OCI-LY7 (cell line): ENCODE measurements around the gene AFDN. TPM values are rescaled to one million over a fixed set of nuclear protein-coding genes. Genes with fewer than 3 reads are reported as not detected.

Source experiments
- BruUV-seq: library from RNA; stranded (reverse); fragments of 400-500 nt; replicated peaks from 2 replicates; lab custom pipeline; 2021; lab: Mats Ljungman, UMichigan
- CTCF ChIA-PET: fragments of 300-600 bp; sonication (Branson Sonifier 250); formaldehyde crosslinking; loops from one replicate; lab custom pipeline; 2022; ENCODE audit warnings: antibody characterized with exemption; ENCODE audit not compliant: unreplicated experiment; lab: Charles Lee
- POLR2A ChIA-PET: fragments of 300-600 bp; sonication (Branson Sonifier 250); formaldehyde crosslinking; loops from one replicate; lab custom pipeline; 2022; ENCODE audit warnings: antibody characterized with exemption; lab: Charles Lee
- DNase-seq: peaks from one replicate; pipeline ENCODE4 v3.0.0-alpha.2; 2015; ENCODE audit warnings: low spot score
- H2AFZ ChIP-seq: fragments of 200-600 bp; sonication (generic), shearing (Covaris generic); 2 replicates; pipeline ENCODE4 v1.6.1; 2014; ENCODE audit warnings: mild to moderate bottlenecking, antibody characterized with exemption, low read length, moderate library complexity
- H3K27ac ChIP-seq: fragments of 200-600 bp; sonication (generic); 2 replicates; pipeline ENCODE4 v1.5.1; 2014; ENCODE audit warnings: mixed run types, low read depth, mild to moderate bottlenecking, moderate library complexity, low read length, inconsistent platforms; ENCODE audit not compliant: poor library complexity, severe bottlenecking
- H3K36me3 ChIP-seq: fragments of 200-600 bp; sonication (generic); 2 replicates; pipeline ENCODE4 v1.6.1; 2014; ENCODE audit warnings: mild to moderate bottlenecking, antibody characterized with exemption, low read length, moderate library complexity, mixed read lengths; ENCODE audit not compliant: insufficient read depth
- H3K4me1 ChIP-seq: fragments of 200-600 bp; sonication (generic); 2 replicates; pipeline ENCODE4 v1.5.1; 2014; ENCODE audit warnings: mild to moderate bottlenecking, low read length; ENCODE audit not compliant: insufficient read depth, poor library complexity, severe bottlenecking
- H3K4me2 ChIP-seq: fragments of 200-600 bp; sonication (generic); 2 replicates; pipeline ENCODE4 v1.6.1; 2014; ENCODE audit warnings: mild to moderate bottlenecking, low read length
- H3K4me3 ChIP-seq: fragments of 200-600 bp; sonication (generic); 2 replicates; pipeline ENCODE4 v1.5.1; 2014; ENCODE audit warnings: mild to moderate bottlenecking, low read depth, low read length; ENCODE audit not compliant: poor library complexity, severe bottlenecking
- H3K79me2 ChIP-seq: fragments of 200-600 bp; sonication (generic); 2 replicates; pipeline ENCODE4 v1.6.1; 2016; ENCODE audit warnings: low read depth, mild to moderate bottlenecking, low read length, moderate library complexity, mixed read lengths; ENCODE audit not compliant: insufficient read depth
- H3K9me2 ChIP-seq: fragments of 200-600 bp; sonication (generic); 2 replicates; pipeline ENCODE4 v1.6.1; 2016; ENCODE audit warnings: mild to moderate bottlenecking, low read length, mixed read lengths; ENCODE audit not compliant: insufficient read depth
- H3K9me3 ChIP-seq: fragments of 200-600 bp; sonication (generic); 2 replicates; pipeline ENCODE4 v1.6.1; 2014; ENCODE audit warnings: mild to moderate bottlenecking, mixed run types, low read length, mixed read lengths
- H4K20me1 ChIP-seq: fragments of 200-600 bp; sonication (generic); 2 replicates; pipeline ENCODE4 v1.6.1; 2014; ENCODE audit warnings: mild to moderate bottlenecking, antibody characterized with exemption, low read length, moderate library complexity, mixed read lengths; ENCODE audit not compliant: insufficient read depth
- EZH2phosphoT487 ChIP-seq: fragments of 200-600 bp; sonication (generic); IDR thresholded peaks from 2 replicates; pipeline ENCODE4 v1.6.1; 2018; ENCODE audit warnings: low read depth, borderline replicate concordance, mild to moderate bottlenecking, mixed run types, antibody characterized with exemption, low read length, moderate library complexity, mixed read lengths
- intact Hi-C: fragments of 100-400 bp; cut with micrococcal nuclease; formaldehyde crosslinking; loops from one replicate; pipeline ENCODE4 v1.10.0; 2022; ENCODE audit not compliant: unreplicated experiment
- total RNA-seq, 2 experiments: library from RNA; depleted of rRNA in 1 of 2; stranded (reverse); fragments of >200 nt in 1 of 2; shearing (Covaris generic) in 1 of 2; gene quantifications; 2 replicates each; pipeline ENCODE4 v1.2.3, GENCODE V29; 2014 to 2022
- TF ChIP-seq, protein P1 (sequence below): fragments of 200-600 bp; sonication (generic); conservative IDR thresholded peaks from 2 replicates; pipeline ENCODE4 v1.5.1; 2014; ENCODE audit warnings: mild to moderate bottlenecking, antibody characterized with exemption, low read length, moderate library complexity, mixed read lengths

The AFDN gene
- total RNA-seq, 2 experiments from 2014 or later = 43.6 to 71.6 TPM

DNA sequence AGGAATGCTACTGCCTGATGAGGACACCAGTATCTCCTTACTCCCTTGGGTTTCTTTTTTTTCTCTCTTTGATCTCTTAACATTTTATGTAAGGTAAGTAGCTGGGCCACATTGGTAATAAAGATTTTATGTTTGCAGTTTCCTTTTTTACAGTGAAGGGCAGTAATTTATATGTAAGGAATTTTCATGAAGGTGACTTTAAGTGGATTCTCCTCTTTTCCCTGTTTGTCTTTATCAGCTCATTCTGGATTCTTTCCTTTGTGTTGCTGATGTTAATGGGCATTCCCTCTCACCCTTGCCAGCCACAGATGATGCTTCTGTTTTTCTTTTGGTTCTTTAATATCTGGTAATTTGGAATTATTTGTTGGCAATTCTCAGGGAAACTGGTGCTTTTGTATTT is 34.7 kb downstream of the AFDN start:
- no peaks in the 10 kb centered on the region for H3K79me2 ChIP-seq
- no peak overlapping the region for H3K27ac ChIP-seq
- H3K4me3 ChIP-seq = no peak overlapping the region
- intact Hi-C loops = no loop called here
- POLR2A ChIA-PET = interaction anchor here (0.8 to 1.3 kb wide), 4 partner anchors 9 to 187 kb away, joined by 3 to 4 read pairs (median 4); no protein-coding TSS in a partner anchor
- H3K4me2 ChIP-seq = no peak overlapping the region
- H3K4me1 ChIP-seq = peaks cover 8% of the 10 kb centered on the region
- TF ChIP-seq, protein P1, sequence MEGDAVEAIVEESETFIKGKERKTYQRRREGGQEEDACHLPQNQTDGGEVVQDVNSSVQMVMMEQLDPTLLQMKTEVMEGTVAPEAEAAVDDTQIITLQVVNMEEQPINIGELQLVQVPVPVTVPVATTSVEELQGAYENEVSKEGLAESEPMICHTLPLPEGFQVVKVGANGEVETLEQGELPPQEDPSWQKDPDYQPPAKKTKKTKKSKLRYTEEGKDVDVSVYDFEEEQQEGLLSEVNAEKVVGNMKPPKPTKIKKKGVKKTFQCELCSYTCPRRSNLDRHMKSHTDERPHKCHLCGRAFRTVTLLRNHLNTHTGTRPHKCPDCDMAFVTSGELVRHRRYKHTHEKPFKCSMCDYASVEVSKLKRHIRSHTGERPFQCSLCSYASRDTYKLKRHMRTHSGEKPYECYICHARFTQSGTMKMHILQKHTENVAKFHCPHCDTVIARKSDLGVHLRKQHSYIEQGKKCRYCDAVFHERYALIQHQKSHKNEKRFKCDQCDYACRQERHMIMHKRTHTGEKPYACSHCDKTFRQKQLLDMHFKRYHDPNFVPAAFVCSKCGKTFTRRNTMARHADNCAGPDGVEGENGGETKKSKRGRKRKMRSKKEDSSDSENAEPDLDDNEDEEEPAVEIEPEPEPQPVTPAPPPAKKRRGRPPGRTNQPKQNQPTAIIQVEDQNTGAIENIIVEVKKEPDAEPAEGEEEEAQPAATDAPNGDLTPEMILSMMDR = no peak
- TF ChIP-seq EZH2phosphoT487 = no peak
- no TSS peak for BruUV-seq
- CTCF ChIA-PET = no interaction called here
- H2AFZ ChIP-seq = no peak overlapping the region
- no peak for DNase-seq
- no peaks in the 10 kb centered on the region for H3K36me3 ChIP-seq
- no peaks in the 10 kb centered on the region for H3K9me3 ChIP-seq
- H4K20me1 ChIP-seq = peaks cover 12% of the 10 kb centered on the region; the same call in 1 of the 2 replicates
- no peaks in the 10 kb centered on the region for H3K9me2 ChIP-seq

DNA sequence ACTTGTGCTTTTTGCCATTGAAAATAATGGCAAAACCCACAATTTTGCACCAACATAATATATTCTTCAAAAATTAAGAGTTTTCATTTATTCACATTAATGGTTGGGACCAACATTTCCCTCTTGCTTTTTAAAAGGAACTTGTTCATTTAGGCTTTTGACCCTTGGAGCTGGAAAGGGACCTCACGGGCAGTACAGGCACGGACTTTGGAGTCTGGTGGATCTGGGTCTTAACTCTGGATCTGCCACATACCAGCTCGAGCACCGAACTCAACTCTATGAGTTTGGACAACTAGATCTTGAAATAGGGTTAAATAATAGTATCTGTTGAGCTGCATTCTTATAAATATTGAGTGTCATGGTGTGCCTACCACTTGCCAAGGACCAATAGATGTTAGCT is 37.2 kb downstream of the AFDN start:
- CTCF ChIA-PET = no interaction called here
- POLR2A ChIA-PET = interaction anchor here (0.6 kb wide), 1 partner anchor 28 kb away, joined by 5 read pairs; no protein-coding TSS in a partner anchor

DNA sequence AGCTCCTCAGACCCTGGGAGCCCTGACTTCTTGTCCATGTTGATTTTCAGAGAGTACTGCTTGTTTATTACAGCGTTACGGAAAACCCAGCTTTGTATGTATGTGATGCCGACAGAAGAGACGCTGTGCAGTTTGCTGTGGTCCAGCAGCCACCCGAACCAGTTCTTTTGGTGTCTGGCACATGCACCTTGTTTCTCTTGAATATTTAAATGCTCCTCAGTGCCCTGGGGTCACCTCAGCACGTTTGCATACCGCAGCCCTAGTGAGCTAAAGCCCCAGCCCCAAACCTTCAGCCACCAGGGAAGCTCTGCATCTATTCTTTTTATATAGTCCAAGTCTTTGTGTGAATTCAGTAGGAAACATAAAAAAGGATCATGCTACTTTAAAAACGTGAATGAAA is 39.9 kb downstream of the AFDN start:
- H3K27ac ChIP-seq = no peak overlapping the region
- intact Hi-C loops = no loop called here
- TF ChIP-seq EZH2phosphoT487 = no peak
- TF ChIP-seq, protein P1 = no peak
- no peaks in the 10 kb centered on the region for H3K9me2 ChIP-seq
- no peaks in the 10 kb centered on the region for H4K20me1 ChIP-seq
- no peak for DNase-seq
- no peaks in the 10 kb centered on the region for H3K4me1 ChIP-seq
- POLR2A ChIA-PET = interaction anchor here (1.5 kb wide), 1 partner anchor 27 kb away, joined by 3 read pairs; no protein-coding TSS in a partner anchor
- CTCF ChIA-PET = no interaction called here
- no peaks in the 10 kb centered on the region for H3K79me2 ChIP-seq
- BruUV-seq = no TSS peak
- H3K36me3 ChIP-seq = no peaks in the 10 kb centered on the region
- no peak overlapping the region for H3K4me3 ChIP-seq
- H3K9me3 ChIP-seq = no peaks in the 10 kb centered on the region
- H2AFZ ChIP-seq = no peak overlapping the region
- no peak overlapping the region for H3K4me2 ChIP-seq

More for the DNA sequence above, 37.2 kb downstream of the AFDN start:
- H4K20me1 ChIP-seq = peaks cover 5% of the 10 kb centered on the region; the same call in 1 of the 2 replicates
- H3K9me2 ChIP-seq = no peaks in the 10 kb centered on the region
- TF ChIP-seq, protein P1 = no peak
- TF ChIP-seq EZH2phosphoT487 = no peak
- H3K4me2 ChIP-seq = no peak overlapping the region
- no peaks in the 10 kb centered on the region for H3K9me3 ChIP-seq
- no peaks in the 10 kb centered on the region for H3K79me2 ChIP-seq
- no peak for DNase-seq
- H3K36me3 ChIP-seq = no peaks in the 10 kb centered on the region
- H3K4me3 ChIP-seq = no peak overlapping the region
- H3K4me1 ChIP-seq = peaks cover 5% of the 10 kb centered on the region
- no peak overlapping the region for H3K27ac ChIP-seq
- BruUV-seq = no TSS peak
- no peak overlapping the region for H2AFZ ChIP-seq
- intact Hi-C loops = no loop called here
